DMS114 treated with DMSO at 0.1 percent for 48 hours (cell line): ENCODE measurements around the gene FAM181A.
A peak's percentile ranks its signal among the peaks of the same experiment; 100 is the strongest.

Experiments used
- DNase-seq: peaks from one replicate; lab custom pipeline; 2025; ENCODE audit not compliant: unreplicated experiment; lab: John Stamatoyannopoulos, UW

The FAM181A gene

DNA sequence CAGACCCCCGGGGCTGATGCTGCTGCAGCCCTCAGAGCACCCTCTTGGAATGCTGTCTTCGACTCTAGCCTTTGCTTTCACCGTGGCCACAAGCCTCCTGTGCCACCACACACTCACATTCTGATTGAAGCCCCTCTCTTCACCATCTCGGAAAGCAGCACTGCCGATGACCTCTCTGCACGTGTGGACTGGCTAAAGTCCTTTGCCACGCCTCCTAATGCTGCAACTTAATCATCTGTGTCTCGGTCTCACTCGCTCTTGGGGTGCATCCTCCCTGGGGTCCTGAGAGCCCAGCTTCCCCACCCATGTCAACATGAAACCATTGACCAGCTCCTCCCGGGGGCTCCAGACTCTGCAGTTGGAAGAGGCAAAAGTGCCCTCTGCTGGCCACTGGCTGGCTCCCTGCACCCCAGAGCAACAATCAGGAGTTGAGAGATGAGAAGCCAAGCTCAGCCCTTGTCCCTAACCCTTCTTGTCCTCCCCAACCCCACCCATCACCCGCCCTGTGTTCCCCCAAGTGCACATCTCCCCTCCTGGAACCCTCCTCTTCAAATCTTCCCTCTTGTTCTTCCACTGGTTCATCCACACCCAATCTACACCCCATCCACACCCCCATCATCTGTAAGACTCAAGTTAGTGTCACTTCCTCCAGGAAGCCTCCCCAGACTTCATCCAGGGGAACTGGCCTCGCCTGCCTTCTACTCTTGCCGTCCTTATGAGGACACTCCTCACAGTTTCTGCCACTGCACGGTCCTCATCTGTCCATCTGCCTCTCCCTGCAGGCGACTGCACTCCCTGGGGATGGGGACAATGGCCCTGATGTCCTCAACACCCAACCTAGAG, 23.6 kb upstream of the FAM181A start:
- DNase-seq = no peak

GRCh38 chr14:93905623-93906022, 21.5 kb upstream of the FAM181A start:
- no peak for DNase-seq

- peak; percentile 12 for DNase-seq
Observed at GRCh38 chr14:93906341-93907329, 20.5 kb upstream of the FAM181A start.

DNA sequence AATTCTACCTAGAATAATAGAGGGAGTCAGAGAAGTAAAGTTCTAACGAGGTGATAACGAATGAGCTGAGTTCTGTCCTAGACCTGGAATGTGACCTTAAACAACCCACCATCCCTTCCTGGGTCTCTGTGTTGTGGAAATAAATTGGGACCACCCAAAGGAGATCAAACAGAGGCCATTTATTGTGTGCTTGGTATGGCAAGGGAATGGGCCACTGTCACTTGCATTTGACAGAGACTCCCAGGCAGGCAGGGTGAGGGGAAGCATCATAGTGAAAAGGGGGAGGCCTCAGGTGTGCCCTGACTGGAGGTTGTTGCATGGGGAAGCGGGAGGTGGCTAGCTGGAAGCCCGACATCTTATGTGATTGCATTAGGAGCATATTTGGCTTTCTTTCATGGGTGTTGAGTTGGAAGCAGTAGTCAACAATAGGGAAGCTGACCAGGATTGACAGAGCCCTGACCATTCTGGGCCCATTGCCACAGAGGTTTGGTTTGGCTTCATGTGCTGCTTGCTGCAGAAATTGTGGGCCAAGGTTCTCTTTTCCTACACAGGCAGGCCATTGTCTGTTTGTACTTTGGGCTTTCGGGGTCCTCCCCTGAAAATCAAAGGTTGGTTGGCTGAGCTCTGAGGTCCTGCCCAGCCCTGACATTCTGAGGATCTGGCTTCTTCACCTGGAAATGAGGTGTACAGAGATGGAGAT, 17.6 kb upstream of the FAM181A start:
- DNase-seq = no peak

GRCh38 chr14:93911975-93912615, 15.0 kb upstream of the FAM181A start:
- DNase-seq = no peak

DNA sequence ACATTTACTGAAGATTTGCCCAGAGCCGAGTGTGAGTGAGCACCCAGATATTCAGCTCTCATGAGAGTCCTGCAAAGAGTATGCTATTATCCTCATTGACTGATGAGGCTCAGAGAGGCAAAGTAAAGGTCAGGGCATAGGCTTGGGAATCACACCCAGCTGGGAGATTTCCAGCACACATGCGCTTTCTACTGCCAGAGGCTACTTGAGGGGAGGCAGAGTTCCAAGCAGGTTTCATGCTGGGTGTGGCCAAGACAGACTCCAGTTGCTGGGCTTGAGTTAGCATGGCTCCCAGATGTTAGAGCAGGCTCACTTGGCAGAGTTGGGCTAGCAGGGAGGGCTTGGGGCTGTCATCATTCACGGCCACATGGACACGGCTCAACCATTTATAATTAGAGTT, 14.4 kb upstream of the FAM181A start:
- no peak for DNase-seq

DNA sequence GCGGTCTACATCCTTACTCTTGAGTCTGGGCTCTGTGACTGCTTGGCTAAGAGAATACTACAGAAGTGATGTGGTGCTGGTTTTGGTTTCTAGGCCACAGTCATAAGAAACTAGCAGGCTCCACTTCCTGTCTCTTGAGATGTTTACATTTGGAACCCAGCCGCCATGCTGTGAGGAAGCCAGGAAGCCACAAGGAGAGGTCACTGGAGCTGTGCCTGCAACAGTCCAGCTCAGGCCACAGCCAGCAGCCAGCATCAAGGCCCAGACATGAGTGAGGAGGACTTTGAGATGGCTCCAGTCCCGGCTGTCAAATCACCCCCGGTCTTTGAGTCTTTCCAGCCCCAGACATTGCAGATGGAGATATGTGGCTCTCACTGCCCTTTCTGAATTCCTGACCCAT, 12.9 kb upstream of the FAM181A start:
- no peak for DNase-seq

DNA sequence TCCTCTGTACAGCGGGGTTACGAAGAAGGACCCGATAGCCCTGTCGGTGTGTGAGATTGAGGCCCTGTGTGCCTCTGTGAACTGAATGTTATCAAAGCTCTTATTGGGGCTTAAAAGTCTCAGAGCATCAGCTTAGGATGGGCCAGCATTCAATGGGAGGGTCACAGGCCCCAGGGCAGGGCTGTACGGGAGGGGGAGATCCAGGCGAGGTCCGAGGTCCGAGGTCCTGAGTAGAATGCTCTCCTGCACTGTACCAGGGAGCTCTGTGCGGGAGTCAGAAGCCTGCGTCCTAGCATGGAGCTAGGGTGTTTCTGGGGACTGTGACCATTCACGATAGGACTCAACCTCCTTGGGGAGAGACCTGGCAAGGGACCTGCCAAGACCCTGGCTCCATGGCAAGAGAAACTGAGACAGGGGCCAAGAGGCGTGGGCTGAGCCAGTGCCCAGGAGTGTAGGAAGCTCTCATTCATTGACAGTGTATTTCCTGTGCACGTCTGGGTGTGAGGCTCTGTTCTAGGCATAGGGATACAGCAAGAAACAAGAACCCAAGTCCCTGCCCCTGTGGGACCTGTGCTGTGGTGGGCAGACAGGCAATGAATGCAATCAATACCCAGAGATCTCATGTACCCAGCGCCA, 12.0 kb upstream of the FAM181A start:
- no peak for DNase-seq

DNA sequence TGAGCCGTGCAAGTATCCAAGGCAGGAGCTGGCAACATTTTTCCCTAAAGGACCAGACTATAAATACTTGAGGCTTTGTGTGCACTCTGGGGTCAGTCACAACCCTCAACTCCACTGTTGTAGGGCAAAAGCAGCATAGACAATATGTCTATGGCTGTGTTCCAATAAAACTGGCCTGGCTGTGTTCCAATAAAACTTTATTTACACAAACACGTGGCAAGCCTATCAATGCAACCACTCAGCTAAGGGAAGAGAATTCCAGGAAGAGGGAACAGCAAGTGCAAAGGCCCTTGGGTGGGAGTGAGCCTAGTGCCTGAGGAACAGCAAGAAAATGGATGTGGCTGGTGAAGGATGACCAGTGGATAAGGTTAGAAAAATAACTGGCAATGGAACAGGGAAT, 11.3 kb upstream of the FAM181A start:
- no peak for DNase-seq

- no peak for DNase-seq
Observed at GRCh38 chr14:93916498-93916897, 10.6 kb upstream of the FAM181A start.

DNA sequence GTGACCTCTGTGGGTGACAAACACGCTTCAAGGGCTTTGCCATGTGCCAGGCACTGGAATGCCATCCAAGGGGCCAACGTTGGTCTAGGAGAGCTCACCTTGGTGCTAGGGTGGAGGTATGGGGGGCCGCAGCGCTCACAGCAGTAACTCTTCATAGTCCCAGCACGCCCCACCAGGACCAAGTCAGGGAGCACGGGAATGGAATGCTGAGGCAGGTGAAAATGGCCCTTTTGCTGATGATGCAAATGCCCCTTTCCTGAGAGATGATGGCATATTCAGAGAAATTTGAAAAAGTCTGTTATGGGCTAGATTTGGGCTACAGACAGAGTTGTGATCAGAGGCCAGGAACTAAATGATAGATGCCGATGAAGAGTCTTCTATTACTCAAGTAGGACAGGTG, 10.0 kb upstream of the FAM181A start:
- DNase-seq = no peak

DNA sequence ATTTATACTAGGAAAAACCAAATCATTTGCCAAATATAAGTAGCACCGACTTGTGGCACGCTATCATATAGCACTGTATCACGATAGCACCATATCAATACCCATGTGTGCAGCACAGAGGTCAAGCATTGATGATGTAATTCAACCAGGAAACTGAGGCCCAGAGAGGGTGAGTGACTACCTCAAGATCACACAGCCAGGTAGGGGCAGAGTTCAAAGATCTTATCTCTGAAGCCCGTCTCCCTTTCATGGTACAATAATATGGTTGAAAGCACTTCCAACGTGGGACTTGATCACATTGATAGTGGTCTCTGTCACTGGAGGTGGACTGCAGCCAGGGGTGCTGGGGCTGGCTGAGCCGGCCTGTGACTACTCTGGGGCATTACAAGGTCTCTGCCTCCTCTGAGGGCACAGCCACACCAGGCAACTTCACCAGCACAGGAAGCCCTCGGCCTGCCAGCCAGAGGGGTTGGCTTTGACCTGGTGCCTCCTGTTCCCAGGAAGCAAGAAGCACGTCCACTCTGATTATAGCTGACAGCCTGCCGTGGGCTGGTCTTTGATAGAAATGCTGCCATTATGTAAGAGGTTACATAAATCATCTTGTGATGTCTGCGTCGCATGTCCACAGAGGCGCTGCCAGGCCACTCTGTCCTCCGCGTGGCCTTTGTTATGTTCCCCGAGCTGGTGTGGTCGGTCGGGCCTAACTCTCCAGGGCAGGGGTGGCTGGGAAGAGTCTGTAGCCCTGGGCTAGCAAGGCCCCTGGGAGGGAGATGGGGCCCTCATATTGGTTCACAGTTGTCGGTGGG, 5.9 kb upstream of the FAM181A start:
- DNase-seq = no peak

DNA sequence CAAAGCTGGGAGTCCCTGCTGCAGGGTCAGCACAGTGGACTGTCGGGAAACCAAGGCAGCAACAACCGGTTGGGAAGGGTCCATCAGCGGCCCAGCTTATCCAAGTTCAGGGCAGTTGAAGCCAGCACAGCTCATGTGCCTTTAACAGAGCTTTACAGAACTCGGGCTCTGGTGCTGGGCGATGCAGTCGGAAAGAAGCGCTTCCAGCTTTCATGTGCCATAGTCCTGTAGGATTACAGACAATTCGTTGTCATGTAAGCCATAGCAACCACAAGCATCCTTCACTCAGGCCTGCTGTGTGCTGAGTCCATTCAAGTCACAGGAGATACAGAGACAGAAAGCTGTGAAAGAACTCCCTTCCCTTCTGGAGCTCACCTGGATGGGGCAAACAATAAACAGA, 3.5 kb upstream of the FAM181A start:
- DNase-seq = no peak

GRCh38 chr14:93924592-93925355, 2.4 kb upstream of the FAM181A start:
- no peak for DNase-seq

GRCh38 chr14:93925374-93925895, 1.7 kb upstream of the FAM181A start:
- DNase-seq = no peak

GRCh38 chr14:93926245-93926872, 785 bp upstream of the FAM181A start:
- no peak for DNase-seq

DNA sequence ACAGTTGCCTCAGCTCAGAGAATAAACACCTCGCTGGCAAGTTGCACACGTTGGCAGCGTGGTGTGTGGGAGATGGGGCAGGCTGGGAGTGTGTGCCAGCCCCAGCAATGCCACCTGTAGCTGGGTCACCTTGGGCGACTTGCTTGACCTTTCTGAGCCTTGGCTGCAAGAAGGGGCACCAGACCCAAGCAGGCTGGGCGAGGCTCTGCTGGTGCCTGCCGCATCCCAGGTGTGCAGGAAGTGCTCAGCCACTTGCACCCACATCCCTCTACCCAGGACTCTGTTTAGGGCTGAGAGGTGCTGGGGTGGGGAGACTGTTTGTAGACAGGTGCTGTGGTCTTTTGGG, 629 bp downstream of the FAM181A start:
- no peak for DNase-seq
